ENCODE measurements around the gene MYMK.

MYMK gene

GRCh38 chr9:133490865-133491655 is 33.7 kb downstream of the MYMK start:
- Histone ChIP-seq H3K27me3 (ENCODE audit: insufficient read depth, low read depth) (peaks cover 59% of the 10 kb centered on the region), H2AFZ (ENCODE audit: low read depth) (no peak overlapping the region), H3K27ac (no peak overlapping the region)

GRCh38 chr9:133490201-133490681 is 34.5 kb downstream of the MYMK start:
- H3K36me3 ChIP-seq (ENCODE audit: insufficient read depth) = no peaks in the 10 kb centered on the region
- no peaks in the 10 kb centered on the region for H3K4me1 ChIP-seq (ENCODE audit: low read depth, poor library complexity, severe bottlenecking)
- no peak overlapping the region for H3K4me3 ChIP-seq (IDR thresholded peaks at IDR 0.05; ENCODE audit: insufficient read depth, low read depth, low read length)
- H3K9ac ChIP-seq = no peak overlapping the region
- no peaks in the 10 kb centered on the region for H3K79me2 ChIP-seq (ENCODE audit: insufficient read depth, low read depth)
- H3K27ac ChIP-seq = no peak overlapping the region
- H4K20me1 ChIP-seq (ENCODE audit: insufficient read depth) = no peaks in the 10 kb centered on the region
- no peak for TF ChIP-seq CTCF (conservative IDR thresholded peaks at IDR 0.05; ENCODE audit: low read depth, low read length)
- H3K4me2 ChIP-seq = no peak overlapping the region
- no peak overlapping the region for H2AFZ ChIP-seq (ENCODE audit: low read depth)
- H3K27me3 ChIP-seq (ENCODE audit: insufficient read depth, low read depth) = peaks cover 68% of the 10 kb centered on the region

More at GRCh38 chr9:133490865-133491655, 33.7 kb downstream of the MYMK start:
- Histone ChIP-seq H3K4me2 (no peak overlapping the region), H3K9ac (no peak overlapping the region), H3K4me1 (ENCODE audit: low read depth, poor library complexity, severe bottlenecking) (no peaks in the 10 kb centered on the region), H3K79me2 (ENCODE audit: insufficient read depth, low read depth) (no peaks in the 10 kb centered on the region), H3K4me3 (IDR thresholded peaks at IDR 0.05; ENCODE audit: insufficient read depth, low read depth, low read length) (no peak overlapping the region), H4K20me1 (ENCODE audit: insufficient read depth) (no peaks in the 10 kb centered on the region), H3K36me3 (ENCODE audit: insufficient read depth) (no peaks in the 10 kb centered on the region)
- no peak for TF ChIP-seq CTCF (conservative IDR thresholded peaks at IDR 0.05; ENCODE audit: low read depth, low read length)

GRCh38 chr9:133489253-133490190 is 35.2 kb downstream of the MYMK start:
- no peak overlapping the region for H3K9ac ChIP-seq
- no peaks in the 10 kb centered on the region for H3K36me3 ChIP-seq (ENCODE audit: insufficient read depth)
- no peak overlapping the region for H2AFZ ChIP-seq (ENCODE audit: low read depth)
- H3K4me2 ChIP-seq = no peak overlapping the region
- TF ChIP-seq CTCF (conservative IDR thresholded peaks at IDR 0.05; ENCODE audit: low read depth, low read length) = no peak
- no peaks in the 10 kb centered on the region for H3K79me2 ChIP-seq (ENCODE audit: insufficient read depth, low read depth)
- peaks cover 73% of the 10 kb centered on the region for H3K27me3 ChIP-seq (ENCODE audit: insufficient read depth, low read depth)
- H4K20me1 ChIP-seq (ENCODE audit: insufficient read depth) = no peaks in the 10 kb centered on the region
- no peaks in the 10 kb centered on the region for H3K4me1 ChIP-seq (ENCODE audit: low read depth, poor library complexity, severe bottlenecking)
- no peak overlapping the region for H3K27ac ChIP-seq
- no peak overlapping the region for H3K4me3 ChIP-seq (IDR thresholded peaks at IDR 0.05; ENCODE audit: insufficient read depth, low read depth, low read length)

DNA sequence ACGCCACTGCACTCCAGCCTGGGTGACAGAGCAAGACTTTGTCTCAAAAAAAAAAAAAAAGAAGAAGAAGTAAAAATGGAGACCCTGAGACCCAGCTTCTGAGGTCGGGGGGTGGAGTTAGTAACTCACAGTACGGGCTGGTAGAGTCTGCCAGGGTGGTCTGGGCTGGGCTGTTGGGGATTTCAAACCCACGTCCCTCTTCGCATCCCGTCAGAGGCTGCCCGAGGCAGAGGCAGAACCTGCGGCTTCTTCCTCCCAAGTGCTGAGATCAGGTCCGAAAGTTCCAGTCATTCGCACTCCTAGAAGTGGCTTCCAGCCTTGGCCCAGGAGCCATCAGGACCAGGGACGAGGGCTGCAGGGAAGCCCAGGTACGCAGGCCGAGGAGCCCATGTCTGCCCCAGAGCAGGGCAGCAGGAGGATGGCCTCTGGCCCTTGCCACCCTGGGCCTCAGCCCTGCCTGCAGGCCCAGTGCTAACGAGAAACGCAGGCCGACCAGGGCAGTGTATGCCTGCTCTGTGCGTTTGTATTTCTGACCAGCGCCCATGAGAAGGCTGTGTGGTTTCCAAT is 36.0 kb downstream of the MYMK start:
- no peak overlapping the region for H3K27ac ChIP-seq
- no peak overlapping the region for H3K9ac ChIP-seq
- H3K4me2 ChIP-seq = no peak overlapping the region
- H3K27me3 ChIP-seq (ENCODE audit: insufficient read depth, low read depth) = peaks cover 73% of the 10 kb centered on the region
- no peaks in the 10 kb centered on the region for H3K79me2 ChIP-seq (ENCODE audit: insufficient read depth, low read depth)
- no peaks in the 10 kb centered on the region for H3K36me3 ChIP-seq (ENCODE audit: insufficient read depth)
- no peak overlapping the region for H3K4me3 ChIP-seq (IDR thresholded peaks at IDR 0.05; ENCODE audit: insufficient read depth, low read depth, low read length)
- no peaks in the 10 kb centered on the region for H3K4me1 ChIP-seq (ENCODE audit: low read depth, poor library complexity, severe bottlenecking)
- no peak overlapping the region for H2AFZ ChIP-seq (ENCODE audit: low read depth)
- H4K20me1 ChIP-seq (ENCODE audit: insufficient read depth) = no peaks in the 10 kb centered on the region
- TF ChIP-seq CTCF (conservative IDR thresholded peaks at IDR 0.05; ENCODE audit: low read depth, low read length) = no peak
